Upper lobe of right lung (tissue), 1 donor: ENCODE data around the gene ZBTB22. TPM values are rescaled to one million over a fixed set of nuclear protein-coding genes. Genes with fewer than 3 reads are reported as not detected.
"Not testable (repeated sequence)": the region's sequence is repeated elsewhere in the genome, so short reads cannot be mapped to it uniquely, and the experiment has no call there.

Source experiments
- ATAC-seq: fragments of 200-7000 bp; cut with Tn5 transposase; one replicate; pipeline ENCODE4 v1.9.1; 2020; ENCODE audit warnings: mild to moderate bottlenecking, moderate library complexity
- DNase-seq: peaks from one replicate; pipeline ENCODE4 v3.0.0-alpha.2; 2020
- H3K27ac ChIP-seq: fragments of 200-600 bp; one replicate; pipeline ENCODE4 v1.8.0; 2022
- H3K27me3 ChIP-seq: fragments of 200-600 bp; one replicate; pipeline ENCODE4 v1.8.0; 2022; ENCODE audit warnings: mild to moderate bottlenecking
- H3K36me3 ChIP-seq: fragments of 200-600 bp; one replicate; pipeline ENCODE4 v1.8.0; 2022
- H3K4me1 ChIP-seq: fragments of 200-600 bp; one replicate; pipeline ENCODE4 v1.8.0; 2022
- H3K4me3 ChIP-seq: fragments of 200-600 bp; one replicate; pipeline ENCODE4 v1.8.0; 2022; ENCODE audit warnings: mild to moderate bottlenecking
- H3K9me3 ChIP-seq: fragments of 200-600 bp; one replicate; pipeline ENCODE4 v1.8.0; 2022
- CTCF ChIP-seq: fragments of 200-600 bp; IDR thresholded peaks from one replicate; pipeline ENCODE4 v1.8.0; 2022; ENCODE audit warnings: antibody characterized with exemption
- intact Hi-C: fragments of 100-400 bp; cut with DNase I; formaldehyde crosslinking; loops from one replicate; pipeline ENCODE4 v1.11.0; 2022
- total RNA-seq: library from RNA; stranded (reverse); fragmentation: NEBNext Ultra II Directional; extraction: Animal tissue kit (Norgen Biotek cat#: 25700); gene quantifications from one replicate; pipeline ENCODE4 v1.2.1, GENCODE V29; 2021
- donor health status: DM: no; HTN: yes; CAD: no; lungs with severe emphysema.

The ZBTB22 gene
- total RNA-seq, 1 donor from 2014 or later = 26.2 TPM

GRCh38 chr6:33276581-33276863 lies 41.0 kb downstream of the ZBTB22 start:
- Histone ChIP-seq H3K9me3 (no peaks in the 10 kb centered on the region), H3K4me3 (peak overlapping the region; percentile 80), H3K36me3 (peaks cover 51% of the 10 kb centered on the region), H3K27me3 (no peaks in the 10 kb centered on the region), H3K27ac (peak overlapping the region; percentile 93), H3K4me1 (peaks cover 52% of the 10 kb centered on the region)
- ATAC-seq (no peak), DNase-seq (no peak)
- intact Hi-C loops = no loop called here
- TF ChIP-seq CTCF = no peak

GRCh38 chr6:33275795-33276580 lies 41.6 kb downstream of the ZBTB22 start:
- Histone ChIP-seq H3K4me1 (peaks cover 53% of the 10 kb centered on the region), H3K4me3 (peak overlapping the region; percentile 80), H3K36me3 (peaks cover 51% of the 10 kb centered on the region), H3K27ac (peak overlapping the region; percentile 93)
- DNase-seq, ATAC-seq, intact Hi-C loops, H3K27me3 ChIP-seq, H3K9me3 ChIP-seq: not testable (repeated sequence)

- Histone ChIP-seq H3K36me3 (peaks cover 41% of the 10 kb centered on the region), H3K27ac (no peak overlapping the region), H3K4me3 (no peak overlapping the region), H3K9me3 (no peaks in the 10 kb centered on the region), H3K27me3 (no peaks in the 10 kb centered on the region), H3K4me1 (peaks cover 62% of the 10 kb centered on the region)
- intact Hi-C loops = no loop called here
- ATAC-seq (no peak), DNase-seq (no peak)
- no peak for TF ChIP-seq CTCF
Measured at GRCh38 chr6:33273924-33274902, 43.3 kb downstream of the ZBTB22 start.

GRCh38 chr6:33273129-33273923 lies 44.2 kb downstream of the ZBTB22 start:
- no peak for TF ChIP-seq CTCF
- no peak for ATAC-seq
- H3K4me1 ChIP-seq = peaks cover 62% of the 10 kb centered on the region
- intact Hi-C loops = no loop called here
- H3K27me3 ChIP-seq = no peaks in the 10 kb centered on the region
- peaks cover 47% of the 10 kb centered on the region for H3K36me3 ChIP-seq
- DNase-seq = no peak
- H3K27ac ChIP-seq = peak overlapping the region; percentile 93
- H3K4me3 ChIP-seq = peak overlapping the region; percentile 75
- H3K9me3 ChIP-seq = no peaks in the 10 kb centered on the region

- no peaks in the 10 kb centered on the region for H3K27me3 ChIP-seq
- peak overlapping the region; percentile 93 for H3K27ac ChIP-seq
- intact Hi-C loops = no loop called here
- H3K4me1 ChIP-seq = peaks cover 54% of the 10 kb centered on the region
- DNase-seq = no peak
- H3K4me3 ChIP-seq = peak overlapping the region; percentile 75
- peaks cover 55% of the 10 kb centered on the region for H3K36me3 ChIP-seq
- no peaks in the 10 kb centered on the region for H3K9me3 ChIP-seq
- TF ChIP-seq CTCF = no peak
- ATAC-seq = peak; percentile 6
Measured at GRCh38 chr6:33272275-33273128, 45.0 kb downstream of the ZBTB22 start.
